ENCODE data around the gene SERPINB6.
"Not testable (repeated sequence)": the region's sequence is repeated elsewhere in the genome, so short reads cannot be mapped to it uniquely, and the experiment has no call there.

SERPINB6 gene

DNA sequence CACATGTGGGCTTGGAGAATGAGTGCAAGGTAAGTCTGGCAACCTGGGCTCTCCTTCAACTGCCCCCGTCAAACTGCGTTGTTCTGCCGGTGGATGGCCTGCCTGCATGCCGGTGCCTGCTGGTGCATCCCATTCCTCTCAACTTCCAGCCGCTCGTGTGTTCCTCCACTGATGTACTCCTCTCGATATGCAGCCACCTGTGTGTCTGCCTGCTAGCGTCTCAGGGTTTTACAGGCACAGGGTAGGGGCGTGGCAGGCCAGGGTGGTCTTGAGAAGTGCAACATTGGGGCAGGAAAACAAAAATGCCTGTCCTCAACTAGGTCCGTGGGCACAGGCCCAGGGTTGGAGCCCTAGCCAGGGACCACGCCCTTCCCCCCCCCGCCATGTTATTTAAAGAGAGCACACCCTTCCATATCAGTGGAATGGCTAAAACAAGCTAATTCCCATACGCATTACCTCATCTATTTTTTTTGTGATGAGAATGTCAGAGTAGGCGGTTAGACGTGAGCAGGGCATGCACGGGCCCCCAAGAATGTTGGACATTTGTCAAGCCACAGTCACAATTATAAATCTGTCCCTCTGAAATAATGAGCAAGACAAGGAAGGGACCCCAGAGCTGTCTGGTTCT, 33.2 kb downstream of the SERPINB6 start:
- no peak for DNase-seq (ENCODE audit: low read depth)

DNA sequence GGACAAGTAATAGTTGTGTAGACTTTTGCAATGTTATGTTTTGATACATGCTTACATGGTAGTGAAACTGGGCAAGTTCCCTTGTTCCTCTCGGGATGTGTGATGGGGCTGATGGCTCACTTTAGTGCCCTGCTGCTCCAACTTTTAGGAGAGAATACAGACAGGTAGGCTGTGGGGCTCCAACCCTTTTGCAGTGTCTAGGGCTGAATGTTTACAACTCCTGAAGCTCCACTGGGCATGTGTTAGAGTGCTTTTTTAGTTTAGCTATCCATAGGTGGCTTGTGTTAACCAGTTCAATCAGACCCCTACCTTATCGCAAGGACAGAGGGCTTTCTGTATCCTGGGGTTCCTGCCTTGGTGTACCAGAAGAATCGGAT, 33.8 kb downstream of the SERPINB6 start:
- no peak for DNase-seq (ENCODE audit: low read depth)

GRCh38 chr6:2935566-2936291, 35.6 kb downstream of the SERPINB6 start:
- no peak for DNase-seq (ENCODE audit: low read depth)

DNA sequence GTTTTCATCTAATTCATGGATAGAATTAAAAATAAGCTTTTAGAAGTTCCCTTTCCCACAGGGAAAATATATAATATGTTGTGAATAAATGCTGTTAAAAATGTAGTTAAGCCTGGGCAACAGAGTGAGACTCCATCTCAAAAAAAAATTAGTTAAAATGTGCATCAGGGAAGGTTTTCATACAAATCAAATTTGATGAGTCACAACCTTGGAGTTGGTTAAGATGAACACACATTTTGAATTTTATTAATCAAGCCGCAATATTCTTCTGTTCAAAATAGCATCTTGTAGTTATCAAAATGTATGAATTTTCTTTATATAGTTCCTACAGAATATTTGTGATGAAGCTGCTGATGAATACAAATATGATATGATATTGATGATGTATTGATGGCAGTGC, 37.3 kb downstream of the SERPINB6 start:
- no peak for DNase-seq (ENCODE audit: low read depth)

DNA sequence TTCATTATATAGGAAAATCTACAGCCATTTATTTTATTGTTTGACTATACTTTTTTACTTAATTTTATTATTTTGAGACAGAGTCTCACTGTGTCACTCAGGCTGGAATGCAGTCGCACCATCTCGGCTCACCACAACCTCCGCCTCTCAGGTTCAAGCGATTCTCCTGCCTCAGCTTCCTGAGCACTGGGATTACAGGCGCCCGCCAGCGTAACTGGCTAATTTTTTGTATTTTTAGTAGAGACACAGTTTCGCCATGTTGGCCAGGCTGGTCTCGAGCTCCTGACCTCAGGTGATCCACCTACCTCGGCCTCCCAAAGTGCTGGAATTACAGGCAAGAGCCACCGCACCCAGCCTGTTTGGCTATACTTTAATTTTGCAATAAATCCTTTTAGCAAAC, 38.5 kb downstream of the SERPINB6 start:
- not testable (repeated sequence) for DNase-seq (ENCODE audit: low read depth)

GRCh38 chr6:2931970-2932748, 39.2 kb downstream of the SERPINB6 start:
- peak; percentile 38 for DNase-seq (ENCODE audit: low read depth)

DNA sequence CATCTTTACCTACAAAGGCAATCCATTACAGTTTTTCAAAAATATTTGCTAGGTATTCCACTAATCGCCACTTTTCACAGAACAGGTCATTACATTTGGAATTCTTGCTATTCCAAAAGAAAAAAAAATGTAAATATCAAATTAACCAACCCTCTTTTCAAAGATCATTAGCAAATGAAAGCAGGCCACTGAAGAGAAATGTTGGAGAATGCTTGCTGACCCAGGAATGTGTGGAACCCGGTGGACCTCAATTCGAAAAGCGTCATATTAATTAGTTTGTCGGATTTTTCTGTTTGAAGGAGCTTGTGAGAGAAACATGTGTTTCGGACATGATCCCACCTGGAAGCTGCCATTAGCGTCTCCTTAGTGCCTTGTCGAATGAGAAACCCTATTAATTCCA, 40.3 kb downstream of the SERPINB6 start:
- no peak for DNase-seq (ENCODE audit: low read depth)

- DNase-seq (ENCODE audit: low read depth), result not testable (repeated sequence)
These were observed 43.4 kb downstream of the SERPINB6 start for GRCh38 chr6:2927931-2928330.

DNA sequence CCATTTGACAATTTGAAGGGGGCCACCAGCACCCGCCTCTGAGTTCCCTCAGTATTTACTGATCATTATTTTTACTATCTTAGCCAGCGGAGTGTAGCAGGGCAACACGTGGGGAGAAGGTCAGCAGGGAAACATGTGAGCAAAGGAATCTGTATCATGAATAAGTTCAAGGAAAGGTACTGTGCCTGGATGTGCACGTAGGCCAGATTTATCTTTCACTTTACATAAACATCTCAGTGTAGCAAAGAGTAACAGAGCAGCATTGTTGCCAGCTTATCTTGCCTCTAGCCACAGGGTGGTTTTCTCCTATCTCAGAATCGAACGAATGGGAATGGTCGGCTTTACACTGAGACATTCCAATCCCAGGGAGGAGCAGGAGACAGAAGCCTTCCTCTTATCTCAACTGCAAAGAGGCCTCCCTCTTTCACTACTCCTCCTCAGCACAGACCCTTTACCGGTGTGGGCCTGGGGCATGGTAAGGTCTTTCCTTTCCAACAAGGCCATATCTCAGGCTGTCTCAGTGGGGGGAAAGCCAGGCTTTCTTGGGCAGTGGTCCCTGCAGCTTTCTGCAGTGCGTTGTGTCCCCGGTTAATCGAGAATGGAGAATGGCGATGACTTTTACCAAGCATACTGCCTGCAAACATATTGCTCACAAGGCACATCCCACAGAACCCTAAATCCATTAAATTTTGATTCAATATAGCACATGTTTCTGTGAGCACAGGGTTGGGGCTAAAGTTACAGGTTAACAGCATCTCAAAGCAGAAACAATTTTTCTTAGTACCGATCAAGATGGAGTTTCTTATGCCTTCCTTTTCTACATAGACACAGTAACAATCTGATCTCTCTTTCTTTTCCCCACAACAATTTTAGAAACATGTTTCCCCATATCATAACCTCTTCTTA, 45.3 kb downstream of the SERPINB6 start:
- DNase-seq (ENCODE audit: low read depth), result not testable (repeated sequence)

GRCh38 chr6:2921520-2922115, 49.7 kb downstream of the SERPINB6 start:
- DNase-seq (ENCODE audit: low read depth), result no peak

DNA sequence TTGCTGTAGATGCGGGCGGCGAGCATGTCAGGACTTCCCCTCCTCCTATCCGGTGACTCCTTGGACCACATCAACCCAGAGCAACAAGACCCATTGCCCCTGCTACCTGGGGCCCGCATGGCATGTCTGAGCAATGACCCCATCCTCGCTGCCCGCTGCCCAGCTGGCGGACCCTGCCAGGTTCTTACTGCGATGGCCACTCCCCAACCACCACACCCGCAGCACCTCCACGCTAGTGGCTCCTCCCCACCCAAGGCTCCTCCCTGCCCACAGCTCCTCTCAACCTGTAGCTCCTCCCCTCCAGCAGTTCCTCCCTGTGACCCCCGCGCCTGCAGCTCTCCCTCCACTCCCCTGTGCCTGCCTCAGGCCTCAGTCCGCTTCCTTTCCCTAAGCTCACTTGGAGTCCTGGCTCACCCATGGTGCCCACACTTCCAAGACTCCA, 50.7 kb downstream of the SERPINB6 start:
- no peak for DNase-seq (ENCODE audit: low read depth)

GRCh38 chr6:2919886-2920285, 51.5 kb downstream of the SERPINB6 start:
- no peak for DNase-seq (ENCODE audit: low read depth)

DNA sequence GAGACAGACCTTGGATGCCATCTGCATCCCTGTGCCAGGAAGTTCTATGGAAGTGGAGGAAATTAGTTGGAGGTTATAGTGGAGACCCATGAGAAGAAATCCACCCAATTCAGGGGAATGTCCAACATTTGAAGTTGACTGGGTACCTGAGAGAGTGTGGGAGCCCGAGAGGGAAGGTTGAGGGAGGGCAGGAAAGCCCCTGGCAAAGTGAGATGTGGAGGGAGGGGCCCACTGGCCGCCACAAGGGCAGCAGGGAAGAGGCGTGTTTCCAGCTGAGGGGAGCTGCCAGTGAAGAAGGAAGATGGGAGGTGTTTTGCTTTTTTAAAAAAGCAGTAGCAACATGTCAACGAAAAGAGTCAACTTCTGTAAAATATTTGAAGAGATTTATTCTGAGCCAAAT, 52.0 kb downstream of the SERPINB6 start:
- no peak for DNase-seq (ENCODE audit: low read depth)

GRCh38 chr6:2918936-2919335, 52.4 kb downstream of the SERPINB6 start:
- no peak for DNase-seq (ENCODE audit: low read depth)

DNA sequence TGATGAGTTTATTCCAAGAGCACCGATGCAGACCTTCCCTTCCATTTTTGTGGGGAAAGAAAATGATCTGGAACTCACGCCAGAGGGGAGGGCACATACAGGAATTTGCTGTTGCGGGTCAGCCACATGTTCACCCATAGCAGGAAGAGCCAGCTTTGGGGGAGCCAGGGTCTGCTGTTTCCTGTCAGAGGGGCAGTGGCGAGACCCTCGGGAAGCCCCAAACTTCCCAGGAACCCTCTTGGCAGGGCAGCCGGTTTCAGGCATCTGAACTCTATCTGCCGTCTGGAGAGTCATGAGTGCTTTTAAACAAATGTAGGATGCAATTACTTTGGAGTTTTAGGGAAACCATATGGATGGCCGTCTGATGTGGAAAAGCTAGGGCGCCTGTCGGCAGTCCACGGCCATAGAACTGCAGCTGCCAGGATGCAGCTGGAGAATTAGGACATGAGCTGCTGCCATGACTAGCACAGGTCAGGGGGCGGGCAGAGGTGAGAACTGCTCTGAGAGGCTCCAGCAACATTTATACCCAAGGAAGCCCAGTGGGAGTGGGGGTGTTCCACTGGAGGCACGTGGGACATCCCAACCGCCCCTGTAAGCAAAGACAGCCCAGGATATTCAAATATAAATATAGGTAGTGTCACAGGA, 53.4 kb downstream of the SERPINB6 start:
- DNase-seq (ENCODE audit: low read depth), result no peak

- no peak for DNase-seq (ENCODE audit: low read depth)
These were observed 54.3 kb downstream of the SERPINB6 start for GRCh38 chr6:2917065-2917464.

GRCh38 chr6:2916158-2916925, 55.0 kb downstream of the SERPINB6 start:
- no peak for DNase-seq (ENCODE audit: low read depth)

- DNase-seq (ENCODE audit: low read depth), result no peak
These were observed 56.2 kb downstream of the SERPINB6 start for GRCh38 chr6:2915150-2915549.

DNA sequence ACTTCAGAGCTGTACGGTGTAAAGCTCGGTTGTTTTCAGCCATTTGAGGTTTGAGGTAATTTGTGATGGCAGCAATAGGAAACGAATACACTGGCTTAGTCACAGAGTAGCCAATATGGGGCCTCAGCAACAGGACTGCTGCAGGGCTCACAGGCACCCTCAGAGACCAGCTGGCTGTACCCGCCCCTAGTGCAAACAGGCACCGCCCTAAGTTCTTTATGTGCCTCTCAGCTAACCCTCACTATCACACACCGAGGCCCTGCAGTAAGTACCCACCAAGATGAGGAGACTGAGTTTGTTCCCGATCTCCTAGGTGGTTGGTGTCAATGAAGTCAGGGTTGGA, 57.1 kb downstream of the SERPINB6 start:
- no peak for DNase-seq (ENCODE audit: low read depth)

DNA sequence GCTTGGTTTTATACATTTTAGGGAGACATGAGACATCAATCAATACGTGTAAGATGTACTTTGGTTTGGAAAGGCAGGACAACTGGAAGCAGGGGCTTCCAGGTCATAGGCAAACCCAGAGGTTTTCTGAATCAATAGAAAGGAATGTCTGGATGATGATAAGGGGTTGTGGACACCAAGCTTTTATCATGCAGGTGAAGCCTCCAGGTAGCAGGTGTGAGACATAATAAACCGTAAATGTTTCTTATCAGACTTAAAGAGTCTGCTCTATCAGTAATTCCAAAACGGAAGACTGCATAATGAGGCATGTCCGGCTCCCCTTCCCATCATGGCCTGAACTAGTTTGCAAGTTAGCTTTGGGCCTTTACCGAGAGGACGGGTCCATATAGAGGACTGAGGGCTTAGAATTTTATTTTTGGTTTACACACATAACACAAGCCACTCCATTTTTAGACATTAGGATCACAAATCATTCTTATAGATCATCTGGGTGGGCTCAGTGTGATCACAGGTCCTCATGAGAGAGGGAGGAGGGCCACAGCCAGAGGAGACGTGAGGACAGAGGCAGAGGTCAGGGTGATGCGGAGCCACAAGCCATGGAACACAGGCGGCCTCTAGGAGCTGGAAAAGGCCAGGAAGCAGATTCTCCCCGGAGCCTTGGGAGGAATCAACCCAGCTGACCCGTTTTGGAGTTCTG, 57.6 kb downstream of the SERPINB6 start:
- DNase-seq (ENCODE audit: low read depth), result no peak

All from fibroblast of gingiva (primary cell).